PFSK-1 (cell line): ENCODE data around the gene RPL36.

Experiments used
- FOXP2 ChIP-seq: optimal IDR thresholded peaks from 2 replicates; pipeline ENCODE3; 2011; ENCODE audit warnings: borderline replicate concordance, control low read depth, inconsistent platforms; ENCODE audit not compliant: insufficient read depth; ENCODE audit errors: extremely low read length, extremely low read depth
- POLR2AphosphoS5 ChIP-seq: IDR thresholded peaks from 2 replicates; pipeline ENCODE4 v1.6.1; 2012; ENCODE audit warnings: low read depth, mild to moderate bottlenecking, control low read depth, low read length, moderate library complexity
- REST ChIP-seq, 2 experiments: IDR thresholded peaks; 2 replicates each; pipeline versions ENCODE4 v1.6.1 to v1.8.0; 2011 to 2012; ENCODE audit warnings: low read depth in 2 of 2, low read length in 2 of 2, control low read depth in 1 of 2, inconsistent platforms in 1 of 2, mild to moderate bottlenecking in 1 of 2, moderate library complexity in 1 of 2; ENCODE audit not compliant: insufficient read depth in 1 of 2
- SIN3A ChIP-seq: IDR thresholded peaks from 2 replicates; pipeline ENCODE4 v1.6.1; 2012; ENCODE audit warnings: mild to moderate bottlenecking, low read length, moderate library complexity, borderline replicate concordance; ENCODE audit not compliant: insufficient read depth
- TAF1 ChIP-seq: IDR thresholded peaks from 2 replicates; pipeline ENCODE4 v1.6.1; 2012; ENCODE audit warnings: low read length, control low read depth, borderline replicate concordance; ENCODE audit not compliant: insufficient read depth

RPL36 gene

GRCh38 chr19:5718037-5718578, 28.0 kb downstream of the RPL36 start:
- TF ChIP-seq FOXP2 (no peak), TAF1 (no peak), REST (IDR thresholded peaks at IDR 0.05; ENCODE audit: insufficient read depth in 1 of 2, low read depth in 2 of 2, low read length in 2 of 2) (no peak), SIN3A (no peak)

GRCh38 chr19:5718579-5719273, 28.6 kb downstream of the RPL36 start:
- no peak for TF ChIP-seq FOXP2
- peak; percentile 75 for TF ChIP-seq POLR2AphosphoS5
- 0 out of 4 replicates have a peak, but pooled peaks of 1 of the 2 experiments have one; percentile 20 for TF ChIP-seq REST (IDR thresholded peaks at IDR 0.05; ENCODE audit: insufficient read depth in 1 of 2, low read depth in 2 of 2, low read length in 2 of 2)
- peak; percentile 68; the same call in 1 of the 2 replicates for TF ChIP-seq TAF1

GRCh38 chr19:5719274-5719960, 29.3 kb downstream of the RPL36 start:
- TF ChIP-seq FOXP2 (no peak), REST (IDR thresholded peaks at IDR 0.05; ENCODE audit: insufficient read depth in 1 of 2, low read depth in 2 of 2, low read length in 2 of 2) (no peak), POLR2AphosphoS5 (no peak), TAF1 (no peak)

GRCh38 chr19:5719961-5720790, 30.1 kb downstream of the RPL36 start, which contains the start of the genes CATSPERD and LONP1:
Gene CATSPERD, plus strand, starts transcription at chr19:5720637. Its CDS starts 101 bp downstream, at chr19:5720738.
Gene LONP1, minus strand, starts transcription at chr19:5720146. Its CDS starts 14 bp downstream, at chr19:5720132.
- TF ChIP-seq SIN3A (peak; percentile 90; the same call in 1 of the 2 replicates), REST (IDR thresholded peaks at IDR 0.05; ENCODE audit: insufficient read depth in 1 of 2, low read depth in 2 of 2, low read length in 2 of 2) (peak in 1 of 2 experiments; percentile 66; a peak in 3 of 4 replicates), POLR2AphosphoS5 (peak; percentile 88), TAF1 (peak; percentile 98), FOXP2 (peak; percentile 96)
